Adrenal gland (tissue), 12 donors: ENCODE measurements around the gene CTBP2. TPM values are rescaled to one million over a fixed set of nuclear protein-coding genes. Genes with fewer than 3 reads are reported as not detected.
A peak's percentile ranks its signal among the peaks of the same experiment; 100 is the strongest.

Source experiments
- DNase-seq, 7 donors: peaks; one replicate each; pipeline ENCODE4 v3.0.0-alpha.2; 2019 to 2020
- H3K27ac ChIP-seq, 5 donors: fragments of 200-600 bp; sonication (generic) in 4 of 5; 1 replicate in 3 of 5; 2 replicates in 2 of 5; pipeline versions ENCODE4 v1.5.1 to v1.8.0; 2016 to 2020; ENCODE audit warnings: mild to moderate bottlenecking in 1 of 5
- H3K27me3 ChIP-seq: fragments of 200-600 bp; 2 replicates; pipeline ENCODE4 v1.8.0; 2021
- H3K36me3 ChIP-seq, 2 donors: fragments of 200-600 bp; replicated peaks in 1 of 2; 1 replicate in 1 of 2; 2 replicates in 1 of 2; pipeline versions ENCODE4 v1.5.1 to v1.8.0; 2018 to 2022
- H3K4me1 ChIP-seq, 2 donors: fragments of 200-600 bp; replicated peaks in 1 of 2; 1 replicate in 1 of 2; 2 replicates in 1 of 2; pipeline versions ENCODE4 v1.5.1 to v1.8.0; 2018 to 2021
- H3K4me3 ChIP-seq, 4 donors: fragments of 200-600 bp; sonication (generic) in 3 of 4; one replicate each; pipeline ENCODE4 v1.5.1; 2016 to 2018
- H3K9me3 ChIP-seq, 3 donors: fragments of 200-600 bp; sonication (generic) in 1 of 3; replicated peaks in 1 of 3; 1 replicate in 2 of 3; 2 replicates in 1 of 3; pipeline versions ENCODE4 v1.5.1 to v1.8.0; 2016 to 2021
- POLR2A ChIP-seq, 2 donors: fragments of 450-650 bp; IDR thresholded peaks; one replicate each; pipeline ENCODE4 v1.6.1; 2017; ENCODE audit warnings: antibody characterized with exemption in 2 of 2, mild to moderate bottlenecking in 2 of 2, moderate library complexity in 1 of 2
- WGBS, 4 donors: extraction: QIAGEN DNeasy Blood & Tissue Kit in 2 of 4; methylation state at CpG; one replicate each; pipeline versions ENCODE4 v1.1.5 to v1.1.7; 2013 to 2017; 5-methylcytosine and 5-hydroxymethylcytosine counted together
- intact Hi-C, 2 donors: fragments of 100-400 bp; cut with DNase I; formaldehyde crosslinking; loops; one replicate each; pipeline versions ENCODE4 v1.14.1 to v1.15.0; 2022 to 2023
- polyA plus RNA-seq, 3 donors: library from polyadenylated mRNA; stranded (reverse); fragments of 200-250 nt in 2 of 3; fragments of 350-450 nt in 1 of 3; fragmentation: Illumina TruSeq in 1 of 3; extraction: RNeasy Lipid Tissue Mini Kit (QIAGEN cat#74804) in 1 of 3; gene quantifications; one replicate each; pipeline ENCODE4 v1.2.3, GENCODE V29; 2013 to 2014
- total RNA-seq, 9 donors: library from RNA; depleted of rRNA in 4 of 9; stranded (reverse); fragments of >200 nt in 4 of 9; fragments of 120-200 nt in 1 of 9; fragmentation: NEBNext Ultra II Directional in 1 of 9; extraction: Animal tissue kit (Norgen Biotek cat#: 25700) in 1 of 9; gene quantifications; one replicate each; pipeline versions ENCODE4 v1.1.0 to v1.2.4, GENCODE V29; 2013 to 2023
- TF ChIP-seq, protein P1 (sequence below), 6 experiments: fragments of 450-650 bp in 4 of 6; fragments of 200-600 bp in 2 of 6; sonication (generic) in 1 of 6; IDR thresholded peaks; 1 replicate in 5 of 6; 2 replicates in 1 of 6; pipeline versions ENCODE4 v1.5.1 to v1.8.0; 2016 to 2021; ENCODE audit warnings: antibody characterized with exemption in 6 of 6, mild to moderate bottlenecking in 2 of 6, moderate library complexity in 1 of 6
- donor health status: healthy with polysubstance abuse.
- donor health status: Bipolar disorder and iron deficiency.
- donor health status: DM: yes; HTN: yes; CAD: no.
- donor health status: DM: no; HTN: no; CAD: no.
- donor health status: DM: no; HTN: no; CAD: no.
- donor health status: DM: yes; HTN: yes; CAD: no.

CTBP2 gene
- total and polyA plus RNA-seq, 12 donors = 25.3 to 66.5 (median 45.7) TPM

DNA sequence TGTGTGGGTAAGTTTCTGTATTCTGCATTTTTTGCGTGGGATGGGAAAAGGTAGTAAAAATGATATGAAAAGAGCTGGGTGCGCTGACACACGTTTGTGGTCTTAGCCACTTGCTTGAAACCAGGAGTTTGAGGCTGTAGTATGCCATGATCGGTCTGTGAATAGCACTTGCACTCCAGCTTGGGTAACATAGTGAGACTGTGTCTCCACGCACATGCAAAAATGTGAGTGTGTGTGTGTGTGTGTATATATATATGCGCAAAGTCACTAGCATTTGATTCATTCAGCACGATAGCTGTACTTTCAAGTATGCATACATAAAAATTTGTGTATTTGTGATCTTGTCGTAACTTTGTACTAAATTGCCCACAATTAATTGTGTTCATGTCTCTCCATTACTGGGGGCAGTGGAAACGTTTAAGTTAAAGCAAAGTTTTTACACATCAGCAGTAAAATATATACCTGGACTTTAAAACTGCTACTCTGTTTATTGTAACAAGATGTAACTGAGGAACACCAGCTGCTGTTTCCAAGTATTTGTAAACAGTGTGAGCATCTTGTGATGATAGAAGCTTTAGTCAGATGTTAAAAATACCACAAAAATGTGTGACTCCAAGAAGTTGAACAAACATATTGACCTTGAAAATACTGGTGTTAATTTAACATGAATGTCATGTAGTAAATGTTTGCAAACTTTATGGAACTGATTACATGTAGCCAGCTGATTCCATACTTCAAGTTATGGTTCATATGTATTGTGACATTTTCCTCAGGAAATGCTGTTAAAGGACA lies 216.9 kb downstream of the CTBP2 start:
- DNase-seq = no peak
- Histone ChIP-seq H3K4me1 (peaks cover 34 to 85% of the 10 kb centered on the region in 2 donors), H3K9me3 (no peaks in the 10 kb centered on the region), H3K4me3 (peak overlapping the region in 1 of 4 donors; percentile 2), H3K27ac (peak overlapping the region in 4 of 5 donors; percentile 37 to 69 (median 58)), H3K27me3 (no peaks in the 10 kb centered on the region), H3K36me3 (no peaks in the 10 kb centered on the region)
- intact Hi-C loops = no loop called here
- 69 to 72% (median 71%) methylated on average over 9 of the region's 9 CpGs for WGBS, 4 donors
- TF ChIP-seq, protein P1, sequence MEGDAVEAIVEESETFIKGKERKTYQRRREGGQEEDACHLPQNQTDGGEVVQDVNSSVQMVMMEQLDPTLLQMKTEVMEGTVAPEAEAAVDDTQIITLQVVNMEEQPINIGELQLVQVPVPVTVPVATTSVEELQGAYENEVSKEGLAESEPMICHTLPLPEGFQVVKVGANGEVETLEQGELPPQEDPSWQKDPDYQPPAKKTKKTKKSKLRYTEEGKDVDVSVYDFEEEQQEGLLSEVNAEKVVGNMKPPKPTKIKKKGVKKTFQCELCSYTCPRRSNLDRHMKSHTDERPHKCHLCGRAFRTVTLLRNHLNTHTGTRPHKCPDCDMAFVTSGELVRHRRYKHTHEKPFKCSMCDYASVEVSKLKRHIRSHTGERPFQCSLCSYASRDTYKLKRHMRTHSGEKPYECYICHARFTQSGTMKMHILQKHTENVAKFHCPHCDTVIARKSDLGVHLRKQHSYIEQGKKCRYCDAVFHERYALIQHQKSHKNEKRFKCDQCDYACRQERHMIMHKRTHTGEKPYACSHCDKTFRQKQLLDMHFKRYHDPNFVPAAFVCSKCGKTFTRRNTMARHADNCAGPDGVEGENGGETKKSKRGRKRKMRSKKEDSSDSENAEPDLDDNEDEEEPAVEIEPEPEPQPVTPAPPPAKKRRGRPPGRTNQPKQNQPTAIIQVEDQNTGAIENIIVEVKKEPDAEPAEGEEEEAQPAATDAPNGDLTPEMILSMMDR (IDR thresholded peaks at IDR 0.05) = no peak
- no peak for TF ChIP-seq POLR2A (IDR thresholded peaks at IDR 0.05)

DNA sequence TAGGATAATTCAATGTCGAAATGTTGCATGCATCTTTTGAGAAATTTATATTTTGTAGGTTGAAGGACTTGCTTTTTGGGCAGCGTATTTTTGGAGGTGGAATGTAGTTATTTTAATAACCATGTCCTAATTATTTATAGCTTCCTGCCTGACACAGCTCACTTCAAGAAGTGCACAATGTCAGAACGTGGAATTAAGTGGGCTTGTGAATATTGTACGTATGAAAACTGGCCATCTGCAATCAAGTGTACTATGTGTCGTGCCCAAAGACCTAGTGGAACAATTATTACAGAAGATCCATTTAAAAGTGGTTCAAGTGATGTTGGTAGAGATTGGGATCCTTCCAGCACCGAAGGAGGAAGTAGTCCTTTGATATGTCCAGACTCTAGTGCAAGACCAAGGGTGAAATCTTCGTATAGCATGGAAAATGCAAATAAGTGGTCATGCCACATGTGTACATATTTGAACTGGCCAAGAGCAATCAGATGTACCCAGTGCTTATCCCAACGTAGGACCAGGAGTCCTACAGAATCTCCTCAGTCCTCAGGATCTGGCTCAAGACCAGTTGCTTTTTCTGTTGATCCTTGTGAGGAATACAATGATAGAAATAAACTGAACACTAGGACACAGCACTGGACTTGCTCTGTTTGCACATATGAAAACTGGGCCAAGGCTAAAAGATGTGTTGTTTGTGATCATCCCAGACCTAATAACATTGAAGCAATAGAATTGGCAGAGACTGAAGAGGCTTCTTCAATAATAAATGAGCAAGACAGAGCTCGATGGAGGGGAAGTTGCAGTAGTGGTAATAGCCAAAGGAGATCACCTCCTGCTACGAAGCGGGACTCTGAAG lies 217.8 kb downstream of the CTBP2 start:
- Histone ChIP-seq H3K4me1 (peaks cover 34 to 78% of the 10 kb centered on the region in 2 donors), H3K9me3 (no peaks in the 10 kb centered on the region), H3K27me3 (no peaks in the 10 kb centered on the region), H3K36me3 (no peaks in the 10 kb centered on the region), H3K4me3 (peak overlapping the region in 1 of 4 donors; percentile 2), H3K27ac (peak overlapping the region in 4 of 5 donors; percentile 37 to 69 (median 58))
- intact Hi-C loops = no loop called here
- WGBS, 4 donors = 31 to 38% (median 35%) methylated on average over 11 of the region's 11 CpGs
- DNase-seq = no peak
- no peak for TF ChIP-seq POLR2A (IDR thresholded peaks at IDR 0.05)
- TF ChIP-seq, protein P1 (IDR thresholded peaks at IDR 0.05) = no peak

DNA sequence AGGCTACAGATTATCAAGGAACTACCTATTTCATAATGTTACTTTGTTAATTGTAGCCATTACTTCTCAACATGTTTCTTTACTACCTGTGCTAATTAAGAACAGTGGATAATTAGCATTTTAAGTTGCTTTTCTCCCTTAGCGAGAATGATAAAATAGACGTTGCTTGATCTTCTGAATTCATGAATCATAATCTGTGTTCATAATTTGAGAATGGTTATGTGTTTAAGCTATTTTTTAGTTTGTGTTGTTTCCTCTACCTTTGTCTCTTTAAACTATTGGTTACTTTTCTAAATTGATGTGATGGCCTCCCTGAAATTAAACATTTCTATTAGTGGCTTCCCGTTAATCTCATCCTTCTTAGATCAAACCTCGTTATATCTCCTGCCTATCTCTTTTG lies 218.5 kb downstream of the CTBP2 start, which contains the start of gene ZRANB1:
Gene ZRANB1, plus strand, starts transcription at position 301 of the 400 bp plus-strand sequence. CDS start 371 bp downstream, outside the sequence.
- WGBS, 4 donors = 56 to 68% (median 66%) methylated on average over 4 of the region's 4 CpGs
- intact Hi-C loops = no loop called here
- Histone ChIP-seq H3K36me3 (no peaks in the 10 kb centered on the region), H3K4me1 (peaks cover 34 to 70% of the 10 kb centered on the region in 2 donors), H3K27me3 (no peaks in the 10 kb centered on the region), H3K27ac (peak within 1 kb of the TSS in 4 of 5 donors; percentile 37 to 69 (median 58)), H3K9me3 (no peaks in the 10 kb centered on the region), H3K4me3 (no peak within 1 kb of the TSS)
- no peak for DNase-seq
- TF ChIP-seq POLR2A (IDR thresholded peaks at IDR 0.05) = no peak
- TF ChIP-seq, protein P1 (IDR thresholded peaks at IDR 0.05) = no peak

DNA sequence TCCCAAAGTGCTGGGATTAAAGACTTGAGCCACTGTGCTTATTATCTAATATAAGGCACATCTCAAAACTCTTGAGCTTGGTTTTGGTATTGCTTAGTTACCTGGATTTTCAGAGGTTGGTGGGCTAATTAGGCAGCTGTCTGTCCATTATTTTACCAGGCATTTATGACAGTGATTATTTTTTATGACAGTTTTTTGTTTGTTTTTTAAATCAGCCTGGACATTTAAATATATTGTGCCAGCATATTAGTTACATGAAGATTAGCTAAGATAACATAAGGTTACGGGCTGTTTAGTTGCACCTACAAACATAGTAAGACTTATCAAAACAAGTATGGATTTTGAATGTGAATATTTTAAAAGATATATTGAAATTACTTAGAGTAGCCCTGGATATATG lies 221.1 kb downstream of the CTBP2 start:
- TF ChIP-seq, protein P1 (IDR thresholded peaks at IDR 0.05) = no peak
- TF ChIP-seq POLR2A (IDR thresholded peaks at IDR 0.05) = no peak
- intact Hi-C loops = no loop called here
- Histone ChIP-seq H3K4me1 (peaks cover 25 to 60% of the 10 kb centered on the region in 2 donors), H3K36me3 (no peaks in the 10 kb centered on the region), H3K27me3 (no peaks in the 10 kb centered on the region), H3K9me3 (no peaks in the 10 kb centered on the region), H3K27ac (no peak overlapping the region), H3K4me3 (no peak overlapping the region)
- 97 to 100% (median 98%) methylated on average over 1 of the region's 1 CpG for WGBS, 4 donors
- DNase-seq = no peak
